GM21367 (cell line): ENCODE measurements around the gene FAM228A.
"Not testable (repeated sequence)": the region's sequence is repeated elsewhere in the genome, so short reads cannot be mapped to it uniquely, and the experiment has no call there.

Source experiments
- ATAC-seq: cut with Tn5 transposase; IDR thresholded peaks from one replicate; pipeline ENCODE4 v1.9.1; 2021; ENCODE audit not compliant: unreplicated experiment

FAM228A gene

DNA sequence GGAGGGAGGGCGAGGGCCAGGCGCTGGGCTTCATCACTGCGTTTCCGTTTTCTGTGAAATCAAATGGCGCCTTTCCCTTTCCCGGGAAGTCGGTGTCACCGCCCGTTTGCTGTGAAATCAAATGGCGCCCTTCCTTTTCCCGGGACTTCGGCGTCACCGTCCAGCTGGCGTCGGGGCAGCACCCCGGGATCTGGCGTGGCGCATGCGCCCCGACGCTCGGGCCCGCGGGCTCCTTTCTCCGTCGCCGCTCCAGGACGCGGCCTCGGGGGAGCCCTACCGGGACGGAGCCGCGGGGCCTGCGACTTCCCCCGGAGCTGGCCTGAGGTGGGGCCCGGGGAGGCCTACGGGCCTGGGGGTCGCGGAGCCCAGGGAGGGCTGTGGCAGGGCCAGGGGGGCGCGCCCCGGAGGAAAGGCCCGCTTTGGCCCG lies at the start of gene FAM228A:
Gene FAM228A, plus strand, starts transcription at position 203 of the 427 bp plus-strand sequence. CDS start 428 bp downstream, outside the sequence.
- ATAC-seq: no peak

DNA sequence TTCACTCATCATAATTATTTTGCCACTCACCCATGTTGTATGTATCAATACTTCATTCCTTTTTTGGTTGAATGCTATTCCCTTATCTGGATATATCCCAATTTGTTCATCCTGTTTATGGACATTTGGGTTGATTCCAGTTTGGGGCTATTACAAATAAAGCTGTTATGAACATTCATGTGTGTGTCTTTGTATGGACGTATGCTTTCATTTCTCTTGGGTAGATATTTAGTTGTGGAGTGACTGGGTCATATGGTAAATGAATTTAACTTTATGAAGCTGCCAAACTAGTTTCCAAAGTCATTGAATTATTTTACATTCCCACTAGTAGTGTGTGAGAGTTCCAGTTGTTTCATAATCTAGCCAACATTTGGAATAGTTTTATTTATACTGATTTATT lies 48.9 kb upstream of the FAM228A start:
- ATAC-seq: no peak

DNA sequence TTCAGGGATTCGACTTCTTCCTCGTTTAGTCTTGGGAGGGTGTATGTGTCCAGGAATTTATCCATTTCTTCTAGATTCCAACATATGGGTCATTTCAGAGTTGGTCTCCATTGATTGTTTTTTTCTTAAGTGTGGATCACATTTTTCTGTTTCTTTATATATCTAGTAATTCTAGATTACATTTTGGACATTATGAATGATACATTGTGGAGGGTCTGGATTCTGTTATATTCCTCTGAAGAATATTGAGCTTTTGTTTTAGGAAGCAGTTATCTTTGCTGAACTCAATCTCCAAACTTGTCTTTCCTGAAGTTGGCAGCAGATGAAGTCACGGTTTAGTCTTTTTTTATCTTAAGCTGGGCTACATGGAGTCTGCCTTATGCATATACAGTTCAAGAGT lies 42.3 kb upstream of the FAM228A start:
- ATAC-seq: no peak

DNA sequence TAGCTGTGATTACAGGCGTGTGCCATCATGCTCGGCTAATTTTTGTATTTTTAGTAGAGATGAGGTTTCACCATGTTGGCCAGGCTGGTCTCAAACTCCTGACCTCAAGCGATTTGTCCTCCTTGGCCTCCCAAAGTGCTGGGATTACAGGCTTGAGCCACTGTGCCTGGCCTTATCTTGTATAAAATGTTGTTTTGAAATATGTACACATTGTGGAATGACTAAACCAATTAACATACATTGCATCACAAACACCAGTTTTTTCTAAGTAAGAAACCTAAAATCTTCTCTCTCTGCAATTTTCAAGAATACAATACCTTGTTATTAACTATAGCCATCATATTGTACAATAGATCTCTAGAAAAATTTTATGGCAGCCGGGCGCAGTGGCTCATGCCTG lies 34.5 kb upstream of the FAM228A start:
- ATAC-seq: not testable (repeated sequence)

DNA sequence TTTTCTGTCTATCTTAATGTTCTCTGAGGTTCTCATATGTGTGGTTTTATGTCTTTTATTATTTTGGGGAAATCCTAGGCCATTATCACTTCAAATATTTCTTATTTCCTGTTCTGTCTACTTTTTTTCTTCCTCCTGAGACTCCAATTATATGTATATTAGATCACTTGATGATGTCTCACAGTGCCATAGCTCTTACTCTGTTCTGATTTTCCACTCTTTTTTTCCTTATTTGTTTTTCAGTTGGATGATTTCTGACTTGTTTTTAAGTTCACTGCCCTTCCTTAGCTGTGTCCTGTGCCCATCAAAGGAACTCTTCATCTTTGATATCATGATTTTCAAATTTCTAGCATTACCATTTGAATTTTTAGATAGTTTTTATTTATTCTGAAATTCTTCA lies 27.5 kb upstream of the FAM228A start:
- ATAC-seq: no peak

DNA sequence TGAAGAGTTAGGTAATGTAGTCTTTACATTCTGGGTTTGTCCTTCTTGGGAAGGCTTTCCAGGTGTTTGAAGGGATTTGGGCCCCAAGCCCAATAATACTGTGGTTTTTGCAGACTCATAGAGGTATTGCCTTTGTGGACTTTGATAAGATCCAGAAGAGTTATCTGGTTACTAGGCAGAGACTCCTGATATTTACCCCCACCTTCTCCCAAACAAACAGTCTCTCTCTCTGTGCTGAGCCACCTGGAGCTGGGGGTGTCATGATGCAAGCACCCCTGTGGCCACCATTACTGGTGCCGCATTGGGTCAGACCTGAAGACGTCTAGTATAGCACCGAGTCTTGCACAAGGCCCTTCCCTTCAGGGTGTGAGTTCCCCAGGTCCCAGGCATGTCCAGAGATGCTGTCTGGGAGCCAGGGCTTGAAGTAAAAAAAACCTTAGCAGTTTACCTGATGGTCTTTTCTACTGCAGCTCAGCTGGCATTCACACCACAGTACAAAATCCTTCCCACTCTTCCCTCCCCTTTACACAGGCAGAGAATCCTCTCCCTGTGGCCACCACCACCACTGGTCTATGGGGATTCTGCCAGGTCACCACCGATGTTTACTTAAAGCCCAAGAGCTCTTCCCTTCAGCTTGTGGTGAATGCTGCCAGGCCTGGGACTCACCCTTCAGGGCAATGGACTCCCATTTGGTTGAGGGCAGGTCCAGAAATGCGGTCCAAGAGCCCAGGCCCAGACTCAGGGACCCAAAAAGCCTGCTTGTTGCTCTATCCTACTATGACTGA lies 22.2 kb upstream of the FAM228A start:
- no peak for ATAC-seq

DNA sequence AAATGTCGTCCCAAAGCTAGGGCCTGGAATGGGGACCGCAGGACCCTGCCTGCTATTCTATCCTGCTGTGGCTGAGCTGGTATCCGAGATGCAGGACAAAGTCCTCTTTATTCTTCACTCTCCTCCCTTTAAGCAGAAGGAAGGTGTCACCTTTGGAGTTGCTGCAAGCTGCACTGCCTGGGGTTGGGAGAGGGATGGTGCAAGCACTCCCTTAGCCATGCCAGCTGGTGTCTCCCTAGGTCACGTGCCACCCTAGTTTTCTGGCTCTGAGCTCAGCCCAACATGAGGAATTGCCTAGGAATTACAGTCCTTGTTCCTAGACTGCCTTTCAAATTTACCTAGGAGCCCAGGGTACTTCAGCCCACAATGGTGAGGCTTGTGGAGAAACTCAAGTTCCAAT lies 21.4 kb upstream of the FAM228A start:
- ATAC-seq: no peak

DNA sequence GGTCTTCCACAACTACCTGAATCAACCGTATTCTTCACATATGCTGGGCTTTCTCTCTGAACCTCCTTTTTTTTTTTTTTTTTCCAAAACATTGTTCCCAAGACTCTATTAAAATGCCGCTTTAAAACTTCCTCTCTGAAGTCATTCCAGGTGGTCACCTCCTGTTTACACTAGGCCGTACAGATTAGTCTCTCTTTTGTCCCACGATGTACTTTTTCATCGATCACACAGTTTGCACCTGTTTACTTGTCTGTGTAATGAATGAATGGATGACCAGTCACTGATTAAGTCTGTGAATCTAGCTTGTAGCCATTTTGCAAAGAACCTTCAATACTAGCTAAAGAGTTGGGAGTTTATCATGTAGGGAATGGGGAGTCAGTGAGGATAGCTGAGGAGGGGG lies 16.7 kb upstream of the FAM228A start:
- no peak for ATAC-seq

DNA sequence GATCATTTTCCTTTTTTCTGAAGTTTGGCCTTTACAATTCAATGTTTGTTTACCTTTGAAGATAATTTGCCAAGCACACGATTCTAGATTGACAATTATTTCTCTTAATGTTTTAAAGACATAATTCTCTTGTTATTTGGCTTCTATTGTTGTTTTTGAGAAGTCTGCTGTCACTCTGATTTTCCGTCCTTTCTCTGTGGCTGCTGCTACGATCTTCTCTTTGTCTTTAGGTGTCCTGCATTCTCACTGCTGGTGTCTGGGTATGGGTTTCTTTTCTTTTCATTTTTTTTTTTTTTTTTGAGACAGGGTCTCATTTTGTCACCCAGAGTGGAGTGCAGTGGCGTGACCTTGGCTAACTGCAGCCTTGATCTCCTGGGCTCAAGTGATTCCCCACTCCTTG lies 15.1 kb upstream of the FAM228A start:
- no peak for ATAC-seq

DNA sequence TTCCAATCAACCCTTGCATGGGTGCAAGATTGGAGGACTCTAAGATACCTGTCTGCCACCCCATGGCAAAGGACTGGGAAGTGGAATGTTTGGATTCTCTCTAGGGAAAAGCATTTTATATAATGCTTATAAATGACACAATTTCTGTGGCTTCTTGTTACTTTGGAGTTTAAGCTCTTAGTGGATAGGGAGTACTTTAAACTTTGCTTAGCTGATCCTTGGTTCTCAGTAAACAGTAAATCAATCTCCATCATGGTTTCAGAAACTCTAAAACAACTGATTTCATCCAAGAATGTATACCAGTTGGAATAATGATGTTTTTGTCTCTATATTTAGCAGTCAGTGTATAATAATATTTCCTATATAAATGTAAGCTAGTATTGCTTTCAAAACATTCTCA lies 14.1 kb upstream of the FAM228A start:
- no peak for ATAC-seq

DNA sequence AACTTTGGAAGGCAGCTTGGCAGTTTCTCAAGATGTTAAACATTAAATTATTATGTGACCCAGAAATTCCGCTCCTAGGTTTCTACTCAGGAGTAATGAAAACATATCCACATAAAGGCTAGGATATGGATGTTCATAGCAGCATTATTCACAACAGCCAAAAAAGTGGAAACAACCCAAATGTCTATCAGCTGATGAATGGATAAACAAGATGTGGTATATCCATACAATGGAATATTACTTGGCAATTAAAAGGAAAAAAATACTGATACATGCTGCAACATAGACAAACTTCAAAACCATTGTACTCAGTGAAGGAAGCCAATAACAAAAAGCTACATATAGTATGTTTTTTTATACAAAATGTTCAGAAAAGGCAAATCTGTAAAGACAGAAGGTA lies 12.4 kb upstream of the FAM228A start:
- no peak for ATAC-seq

DNA sequence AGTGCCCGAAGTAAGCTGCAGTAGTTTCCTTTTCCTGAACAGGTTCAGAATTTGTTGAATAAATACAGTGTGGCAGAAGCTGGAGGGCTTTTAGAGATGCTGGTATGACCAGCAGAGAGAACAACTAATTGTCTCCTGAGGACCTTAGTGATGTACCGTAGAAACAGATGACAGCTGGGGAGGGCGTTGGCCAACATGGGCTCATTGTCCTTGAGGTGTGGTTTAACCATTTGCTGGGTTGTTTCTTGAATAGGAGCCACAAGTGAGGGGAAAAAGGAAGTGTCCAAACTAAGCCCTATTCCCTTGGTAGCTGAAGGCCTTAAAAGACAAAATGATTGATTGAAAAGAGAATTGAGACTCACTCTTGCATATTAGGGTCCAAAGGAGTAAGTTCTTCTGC lies 11.7 kb upstream of the FAM228A start:
- ATAC-seq: no peak

DNA sequence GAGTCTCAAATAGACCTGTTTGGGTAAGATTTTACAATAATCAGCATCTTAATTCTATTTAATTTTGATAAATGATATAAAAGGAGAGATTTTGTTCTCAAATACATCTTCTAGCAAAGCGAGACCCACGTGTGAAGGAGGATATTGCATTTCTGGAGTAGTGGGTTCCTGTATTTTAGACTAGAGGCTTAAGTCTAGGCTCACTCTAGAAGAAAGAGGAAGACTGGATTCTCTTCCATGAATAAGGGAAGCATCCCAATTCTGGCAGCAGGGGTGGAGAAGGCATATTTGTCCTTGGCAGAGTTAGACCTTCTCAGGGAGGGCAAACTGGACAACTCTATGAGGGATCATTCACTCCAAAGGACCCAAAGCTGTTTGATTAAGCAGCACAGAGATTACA lies 11.3 kb upstream of the FAM228A start:
- ATAC-seq: no peak

DNA sequence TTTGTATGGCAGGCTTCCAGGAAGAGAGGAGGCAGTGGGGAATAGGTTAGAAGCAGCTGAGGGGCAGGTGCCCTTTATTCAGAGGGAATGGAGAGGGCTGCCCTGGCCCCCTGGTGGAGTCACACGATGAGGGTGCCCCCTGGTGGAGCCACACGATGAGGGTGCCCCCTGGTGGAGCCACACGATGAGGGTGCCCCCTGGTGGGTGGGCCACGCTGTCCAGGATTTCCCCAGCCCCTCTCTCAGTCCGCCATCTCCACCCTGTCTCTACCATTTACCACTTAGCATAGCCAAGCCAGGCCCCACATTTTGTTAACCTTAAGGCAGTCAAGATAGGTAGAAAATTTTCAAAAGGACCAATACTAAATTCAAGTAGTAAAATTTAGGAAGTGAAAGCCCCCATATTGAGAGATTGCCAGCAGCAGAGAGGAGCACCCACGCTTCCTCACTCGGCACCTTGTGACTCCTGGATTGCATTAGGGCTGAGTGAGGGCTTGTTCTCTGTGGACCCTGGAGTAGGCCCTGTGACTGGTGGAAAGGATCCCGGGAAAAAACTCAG lies 10.4 kb upstream of the FAM228A start:
- ATAC-seq: no peak

DNA sequence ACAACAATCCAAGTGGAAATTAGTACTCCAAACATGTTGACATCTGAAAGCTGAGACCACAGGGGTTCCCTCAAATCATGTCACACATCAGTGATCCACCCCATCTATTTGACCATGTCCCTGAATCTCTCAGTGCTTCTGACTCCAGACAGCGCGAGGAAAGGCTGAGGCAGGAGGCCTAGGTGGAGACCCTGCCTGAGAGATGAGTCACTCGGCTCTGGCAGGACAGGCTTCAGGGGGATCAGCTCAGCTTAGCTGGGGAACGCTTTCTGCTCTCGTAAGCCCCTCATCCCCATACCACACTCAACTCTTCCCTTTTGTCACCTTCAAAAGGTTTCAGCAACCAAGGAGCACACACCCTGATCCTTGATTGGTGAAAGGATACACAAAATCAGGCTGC lies 5.8 kb upstream of the FAM228A start:
- no peak for ATAC-seq

DNA sequence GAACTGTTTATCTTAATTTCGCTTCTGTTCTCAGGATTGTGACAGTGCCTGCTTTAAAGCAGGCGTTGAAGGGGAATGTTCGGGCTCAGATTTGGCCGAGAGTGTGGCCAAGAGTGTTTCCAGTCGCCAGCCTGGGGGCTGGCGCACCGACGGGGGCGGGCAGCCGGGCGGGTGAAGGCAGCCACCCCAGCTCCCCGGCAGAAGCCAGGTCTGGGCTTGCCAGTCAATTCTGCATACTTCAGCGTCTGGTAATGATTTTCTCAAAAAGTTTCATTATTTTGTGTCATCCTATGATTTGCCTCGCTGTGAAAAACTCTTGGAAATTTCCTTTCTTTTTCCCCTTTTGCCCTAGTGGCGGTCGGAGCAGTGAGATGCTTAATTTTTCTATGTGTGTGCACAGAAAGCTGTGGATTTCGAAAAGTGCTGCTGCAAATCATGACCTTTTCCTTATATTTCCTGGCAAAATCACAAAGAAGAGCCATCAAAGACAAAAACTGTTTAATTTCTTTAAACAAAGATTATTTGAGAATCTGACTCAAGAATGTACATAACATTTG lies 856 bp downstream of the FAM228A start:
- no peak for ATAC-seq

DNA sequence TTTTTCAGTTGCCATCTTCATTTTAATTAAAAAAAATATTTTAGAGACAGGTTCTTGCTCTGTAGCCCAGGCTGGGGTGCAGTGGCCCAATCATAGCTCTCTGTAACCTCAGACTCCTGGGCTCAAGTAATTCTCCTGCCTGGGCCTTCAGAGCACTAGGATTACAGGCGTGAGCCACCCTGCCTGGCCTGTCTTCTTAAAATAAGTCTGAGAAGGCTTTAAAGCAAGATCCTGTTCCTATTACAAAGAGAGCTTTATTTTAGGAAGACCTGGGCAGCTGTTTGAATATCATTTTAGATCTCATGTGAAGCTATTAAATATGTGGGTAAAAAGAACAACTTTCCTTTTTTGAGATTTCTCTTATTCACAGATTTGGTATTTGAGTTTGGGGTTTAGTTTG lies 1.5 kb downstream of the FAM228A start:
- no peak for ATAC-seq

DNA sequence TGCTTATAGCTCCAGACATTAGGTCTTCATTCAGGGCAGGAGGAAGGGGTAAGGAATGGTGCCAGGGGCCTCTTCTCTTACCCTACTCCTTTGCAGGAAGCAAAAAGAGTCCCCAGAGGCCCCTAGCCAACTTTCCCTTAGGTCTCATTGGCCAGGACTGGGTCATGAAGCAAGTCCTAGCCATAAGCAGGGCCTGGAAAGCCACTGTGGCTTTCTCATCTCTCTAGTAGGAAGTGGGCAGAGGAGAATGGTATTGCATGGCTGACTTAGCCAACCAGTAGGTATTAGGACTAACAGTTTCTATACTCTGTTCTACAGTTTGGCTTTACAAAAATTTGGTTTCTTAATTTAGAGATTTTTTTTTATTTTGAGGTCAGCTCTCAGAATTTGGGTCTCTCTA lies 4.8 kb downstream of the FAM228A start:
- no peak for ATAC-seq

DNA sequence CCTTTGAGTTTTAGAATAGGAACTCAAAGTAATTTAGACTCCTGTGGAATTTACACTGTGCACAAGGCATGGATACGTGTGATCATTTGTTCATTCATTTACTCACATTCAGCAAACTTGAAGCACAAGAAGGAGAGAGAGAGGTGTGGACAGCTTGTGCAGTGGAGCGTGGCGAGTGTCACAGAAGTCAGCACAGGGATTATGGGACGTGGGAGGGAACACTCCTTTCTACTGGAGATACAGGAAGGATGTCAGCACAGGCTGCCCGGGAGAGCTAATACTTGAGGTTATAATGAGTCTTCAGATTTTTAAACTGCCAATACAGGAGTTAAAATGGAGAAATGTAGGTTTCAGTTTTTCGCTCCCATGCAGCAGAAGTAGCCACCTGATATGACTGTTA lies 7.0 kb downstream of the FAM228A start:
- ATAC-seq: no peak

DNA sequence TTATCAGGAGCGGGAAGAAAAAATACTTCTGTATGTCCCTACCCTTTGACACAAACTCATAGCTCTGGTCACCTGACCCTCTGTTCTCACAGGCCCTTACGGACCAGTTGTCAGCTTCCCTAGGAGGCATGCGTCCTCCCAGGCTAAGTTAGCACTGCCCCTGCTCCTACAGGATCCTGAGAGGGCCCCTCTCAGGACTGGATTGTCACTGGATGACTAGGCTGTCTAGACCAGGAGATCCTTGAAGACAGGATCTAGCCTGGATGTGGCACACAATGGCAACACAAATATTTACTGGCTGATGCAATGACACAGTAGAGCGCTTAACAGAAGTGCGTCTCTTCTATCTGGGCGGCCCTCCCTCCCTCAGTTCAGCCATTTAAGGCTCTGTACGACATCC lies 7.7 kb downstream of the FAM228A start:
- no peak for ATAC-seq

DNA sequence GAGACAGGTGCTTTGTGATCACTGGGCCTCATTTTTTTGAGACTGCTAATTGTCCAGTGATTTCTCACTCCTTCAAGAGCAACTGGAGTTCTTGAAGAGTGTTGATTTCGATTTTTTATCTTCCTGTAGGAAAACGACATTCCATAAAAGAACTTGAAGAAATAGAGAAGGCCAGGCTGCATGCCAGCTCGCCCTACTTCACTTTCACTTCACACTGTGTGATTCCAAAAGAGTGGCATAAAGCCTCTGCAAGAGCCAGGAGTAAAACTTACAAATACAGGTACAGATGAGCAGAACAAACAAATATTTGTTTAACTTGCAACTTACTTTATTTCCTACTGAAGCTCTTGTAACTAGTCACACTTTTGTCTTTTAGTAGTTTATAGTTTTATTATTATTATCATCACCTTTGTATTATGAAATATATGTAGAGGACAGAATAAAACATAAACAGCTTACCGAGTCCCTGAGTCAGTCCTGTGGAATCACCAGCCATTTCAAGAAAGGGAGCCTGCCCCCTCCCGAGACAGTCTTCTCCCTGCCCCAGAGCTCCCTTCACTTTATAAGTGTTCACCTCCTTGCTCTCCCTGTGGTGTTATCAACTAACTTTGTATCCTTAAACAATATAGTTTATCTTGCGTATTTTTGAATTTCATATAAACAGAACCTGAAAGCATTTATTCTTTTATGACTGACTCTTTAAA lies 8.7 kb downstream of the FAM228A start:
- no peak for ATAC-seq

DNA sequence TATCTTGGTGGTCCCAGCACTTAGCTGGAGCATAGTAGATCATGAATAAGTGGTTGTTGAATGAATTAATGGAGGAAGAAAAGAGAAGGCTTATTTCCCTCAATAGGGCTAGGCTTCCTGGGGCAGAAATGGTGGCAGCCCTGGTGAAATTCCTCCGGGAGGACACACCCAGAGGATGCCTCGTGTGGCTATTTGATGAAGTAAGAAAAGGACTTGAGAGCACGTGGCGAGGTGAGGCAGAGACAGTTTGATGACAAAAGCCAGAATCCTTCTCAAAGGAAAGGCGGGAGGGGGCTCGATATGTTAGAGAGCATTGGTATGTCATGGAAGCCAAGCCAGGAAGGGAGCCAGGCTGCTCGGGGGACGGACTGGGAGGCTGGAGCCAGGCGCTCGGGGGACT lies 14.7 kb downstream of the FAM228A start:
- no peak for ATAC-seq
